HL-60 (cell line): ENCODE measurements around the gene DOCK2.

Experiments used
- DNase-seq, 2 experiments: peaks; one replicate each; pipeline ENCODE4 v3.0.0-alpha.2; 2010 to 2020; ENCODE audit warnings: low read depth in 1 of 2, low spot score in 1 of 2
- H3K27ac ChIP-seq: fragments of 250-450 bp; sonication (Bioruptor Pico); replicated peaks from 2 replicates; pipeline ENCODE4 v1.5.1; 2020; ENCODE audit warnings: mild to moderate bottlenecking, moderate library complexity
- H3K27me3 ChIP-seq: fragments of 250-450 bp; sonication (Bioruptor Pico); 2 replicates; pipeline ENCODE4 v1.5.1; 2021; ENCODE audit warnings: mild to moderate bottlenecking, moderate library complexity; ENCODE audit not compliant: insufficient read depth, poor library complexity, severe bottlenecking
- H3K4me3 ChIP-seq: replicated peaks from 2 replicates; pipeline ENCODE4 v1.5.1; 2011; ENCODE audit warnings: mild to moderate bottlenecking, control low read depth, low read length; ENCODE audit not compliant: insufficient read depth
- GABPA ChIP-seq: IDR thresholded peaks from 2 replicates; pipeline ENCODE4 v1.6.1; 2012; ENCODE audit warnings: low read depth
- POLR2AphosphoS5 ChIP-seq: IDR thresholded peaks from 2 replicates; pipeline ENCODE4 v1.6.1; 2012; ENCODE audit warnings: low read depth
- SPI1 ChIP-seq: IDR thresholded peaks from 2 replicates; pipeline ENCODE4 v1.6.1; 2012; ENCODE audit warnings: low read depth, mild to moderate bottlenecking, borderline replicate concordance
- TF ChIP-seq, protein P1 (sequence below): IDR thresholded peaks from one replicate; pipeline ENCODE4 v1.5.1; 2011; ENCODE audit warnings: low read length, control low read depth, inconsistent platforms; ENCODE audit not compliant: insufficient read depth
- TF ChIP-seq, protein P2 (sequence below): IDR thresholded peaks from 2 replicates; pipeline ENCODE4 v1.6.1; 2012; ENCODE audit warnings: low read depth; ENCODE audit not compliant: insufficient replicate concordance

Gene DOCK2

DNA sequence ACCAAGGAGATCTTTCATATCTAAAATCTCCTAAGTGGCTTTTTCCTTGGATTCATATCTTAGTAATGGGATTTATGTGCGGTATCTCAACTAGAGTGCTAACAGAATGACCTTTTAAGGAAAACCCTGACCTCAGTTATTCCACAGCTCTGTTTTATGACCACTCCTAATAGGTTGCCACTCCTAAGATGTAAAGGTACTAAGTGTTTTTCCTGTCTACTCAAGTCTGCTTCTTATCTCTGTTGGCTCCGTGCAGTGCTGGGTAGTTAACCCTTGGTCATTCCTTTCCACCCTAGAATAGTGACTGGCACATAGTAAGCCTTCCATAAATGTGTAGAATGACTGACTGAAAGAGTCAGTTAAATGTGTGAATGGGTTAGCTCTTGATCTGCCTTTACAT is 161.4 kb downstream of the DOCK2 start:
- no peak overlapping the region for H3K27ac ChIP-seq
- DNase-seq, result no peak
- TF ChIP-seq POLR2AphosphoS5 (no peak), GABPA (no peak), SPI1 (no peak)
- TF ChIP-seq, protein P1, sequence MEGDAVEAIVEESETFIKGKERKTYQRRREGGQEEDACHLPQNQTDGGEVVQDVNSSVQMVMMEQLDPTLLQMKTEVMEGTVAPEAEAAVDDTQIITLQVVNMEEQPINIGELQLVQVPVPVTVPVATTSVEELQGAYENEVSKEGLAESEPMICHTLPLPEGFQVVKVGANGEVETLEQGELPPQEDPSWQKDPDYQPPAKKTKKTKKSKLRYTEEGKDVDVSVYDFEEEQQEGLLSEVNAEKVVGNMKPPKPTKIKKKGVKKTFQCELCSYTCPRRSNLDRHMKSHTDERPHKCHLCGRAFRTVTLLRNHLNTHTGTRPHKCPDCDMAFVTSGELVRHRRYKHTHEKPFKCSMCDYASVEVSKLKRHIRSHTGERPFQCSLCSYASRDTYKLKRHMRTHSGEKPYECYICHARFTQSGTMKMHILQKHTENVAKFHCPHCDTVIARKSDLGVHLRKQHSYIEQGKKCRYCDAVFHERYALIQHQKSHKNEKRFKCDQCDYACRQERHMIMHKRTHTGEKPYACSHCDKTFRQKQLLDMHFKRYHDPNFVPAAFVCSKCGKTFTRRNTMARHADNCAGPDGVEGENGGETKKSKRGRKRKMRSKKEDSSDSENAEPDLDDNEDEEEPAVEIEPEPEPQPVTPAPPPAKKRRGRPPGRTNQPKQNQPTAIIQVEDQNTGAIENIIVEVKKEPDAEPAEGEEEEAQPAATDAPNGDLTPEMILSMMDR, result no peak
- TF ChIP-seq, protein P2, sequence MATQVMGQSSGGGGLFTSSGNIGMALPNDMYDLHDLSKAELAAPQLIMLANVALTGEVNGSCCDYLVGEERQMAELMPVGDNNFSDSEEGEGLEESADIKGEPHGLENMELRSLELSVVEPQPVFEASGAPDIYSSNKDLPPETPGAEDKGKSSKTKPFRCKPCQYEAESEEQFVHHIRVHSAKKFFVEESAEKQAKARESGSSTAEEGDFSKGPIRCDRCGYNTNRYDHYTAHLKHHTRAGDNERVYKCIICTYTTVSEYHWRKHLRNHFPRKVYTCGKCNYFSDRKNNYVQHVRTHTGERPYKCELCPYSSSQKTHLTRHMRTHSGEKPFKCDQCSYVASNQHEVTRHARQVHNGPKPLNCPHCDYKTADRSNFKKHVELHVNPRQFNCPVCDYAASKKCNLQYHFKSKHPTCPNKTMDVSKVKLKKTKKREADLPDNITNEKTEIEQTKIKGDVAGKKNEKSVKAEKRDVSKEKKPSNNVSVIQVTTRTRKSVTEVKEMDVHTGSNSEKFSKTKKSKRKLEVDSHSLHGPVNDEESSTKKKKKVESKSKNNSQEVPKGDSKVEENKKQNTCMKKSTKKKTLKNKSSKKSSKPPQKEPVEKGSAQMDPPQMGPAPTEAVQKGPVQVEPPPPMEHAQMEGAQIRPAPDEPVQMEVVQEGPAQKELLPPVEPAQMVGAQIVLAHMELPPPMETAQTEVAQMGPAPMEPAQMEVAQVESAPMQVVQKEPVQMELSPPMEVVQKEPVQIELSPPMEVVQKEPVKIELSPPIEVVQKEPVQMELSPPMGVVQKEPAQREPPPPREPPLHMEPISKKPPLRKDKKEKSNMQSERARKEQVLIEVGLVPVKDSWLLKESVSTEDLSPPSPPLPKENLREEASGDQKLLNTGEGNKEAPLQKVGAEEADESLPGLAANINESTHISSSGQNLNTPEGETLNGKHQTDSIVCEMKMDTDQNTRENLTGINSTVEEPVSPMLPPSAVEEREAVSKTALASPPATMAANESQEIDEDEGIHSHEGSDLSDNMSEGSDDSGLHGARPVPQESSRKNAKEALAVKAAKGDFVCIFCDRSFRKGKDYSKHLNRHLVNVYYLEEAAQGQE, result no peak

DNA sequence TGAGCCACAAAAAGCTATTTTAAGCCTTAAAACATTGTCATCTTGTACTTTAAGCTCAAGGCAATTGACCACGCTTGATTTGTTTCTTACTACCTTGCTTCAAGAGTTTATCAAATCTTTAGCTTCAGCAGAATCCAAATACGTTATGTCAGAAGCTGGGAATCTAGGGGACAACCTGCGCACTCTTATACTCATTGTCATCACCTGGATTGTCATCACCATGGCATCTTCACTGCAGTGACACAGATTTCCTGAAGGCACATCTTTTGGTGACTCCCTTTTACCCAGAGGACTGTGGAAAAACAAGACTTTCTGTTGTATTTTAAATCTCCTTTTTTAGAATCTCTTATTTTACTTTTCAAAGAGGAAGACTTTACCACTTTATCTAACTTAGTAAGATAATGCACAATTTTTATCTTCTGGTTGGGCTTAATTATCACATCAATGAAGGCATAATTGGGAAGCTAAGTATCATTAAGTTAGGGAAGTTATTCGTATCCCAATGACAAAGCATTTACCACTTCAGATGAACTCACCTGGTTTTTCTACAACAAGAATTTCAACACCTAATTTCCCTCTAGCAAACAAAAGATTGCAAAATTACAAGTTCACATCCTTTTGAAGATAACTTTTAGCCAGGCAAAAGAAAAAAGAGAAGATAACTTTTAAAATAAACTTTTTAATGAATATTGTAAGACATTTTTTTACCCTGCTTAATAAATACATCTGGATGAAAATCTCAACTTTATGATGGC is 162.0 kb downstream of the DOCK2 start:
- no peak overlapping the region for H3K27ac ChIP-seq
- DNase-seq, result no peak
- no peak for TF ChIP-seq POLR2AphosphoS5
- no peak for TF ChIP-seq SPI1
- TF ChIP-seq, protein P2, result no peak
- TF ChIP-seq, protein P1, result no peak
- TF ChIP-seq GABPA, result no peak
- no peak overlapping the region for H3K4me3 ChIP-seq
- no peaks in the 10 kb centered on the region for H3K27me3 ChIP-seq

More for the DNA sequence above, 161.4 kb downstream of the DOCK2 start:
- H3K4me3 ChIP-seq, result no peak overlapping the region
- no peaks in the 10 kb centered on the region for H3K27me3 ChIP-seq

DNA sequence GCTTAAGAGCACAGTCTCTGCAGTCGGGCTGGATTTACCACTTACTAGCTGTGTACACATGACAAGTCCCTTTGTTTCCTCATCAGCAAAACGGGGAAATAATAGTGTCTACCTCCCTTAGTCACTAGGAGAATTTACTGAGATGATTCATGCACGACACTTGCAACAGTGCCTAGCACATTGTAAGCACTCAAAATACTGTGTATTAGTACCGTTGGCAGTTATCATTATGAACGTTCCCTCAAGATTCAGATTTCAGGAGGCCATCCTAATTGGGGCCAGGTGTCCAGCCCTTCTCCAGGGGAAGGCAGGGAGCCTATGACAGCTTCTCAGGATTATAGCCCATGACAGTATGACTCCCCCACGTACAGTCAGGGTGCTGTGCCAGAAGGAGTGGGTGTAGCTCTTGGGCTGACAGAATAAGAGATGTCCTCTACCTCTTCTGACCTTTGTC is 164.3 kb downstream of the DOCK2 start:
- no peak overlapping the region for H3K4me3 ChIP-seq
- TF ChIP-seq, protein P1, result no peak
- TF ChIP-seq, protein P2, result no peak
- TF ChIP-seq GABPA (no peak), POLR2AphosphoS5 (no peak), SPI1 (no peak)
- no peaks in the 10 kb centered on the region for H3K27me3 ChIP-seq
- peak; percentile 40 to 60 for DNase-seq
- H3K27ac ChIP-seq, result no peak overlapping the region
